HCT116 (cell line): ENCODE measurements around the gene PTOV1.

Experiments used
- CEBPB ChIP-seq: IDR thresholded peaks from 2 replicates; pipeline ENCODE4 v1.6.1; 2012; ENCODE audit warnings: low read depth
- CTCF ChIP-seq, 3 experiments: fragments of 200-600 bp in 1 of 3; sonication (generic) in 1 of 3; IDR thresholded peaks in 2 of 3; conservative IDR thresholded peaks in 1 of 3; 2 replicates each; pipeline ENCODE4 v1.5.1; 2012 to 2017; ENCODE audit warnings: low read depth in 2 of 3, low read length in 2 of 3, antibody characterized with exemption in 1 of 3, borderline replicate concordance in 1 of 3, control low read depth in 1 of 3, mild to moderate bottlenecking in 1 of 3, mixed read lengths in 1 of 3, mixed run types in 1 of 3, moderate library complexity in 1 of 3; ENCODE audit not compliant: insufficient read depth in 1 of 3
- EZH2 ChIP-seq: fragments of 200-600 bp; sonication (generic); IDR thresholded peaks from 2 replicates; pipeline ENCODE4 v1.6.1; 2017; ENCODE audit warnings: antibody characterized with exemption, mixed run types
- POLR2A ChIP-seq: IDR thresholded peaks from 2 replicates; pipeline ENCODE4 v1.7.0; 2011; ENCODE audit warnings: borderline replicate concordance; ENCODE audit not compliant: insufficient read depth, insufficient read length; ENCODE audit errors: extremely low read depth
- POLR2AphosphoS5 ChIP-seq: IDR thresholded peaks from 2 replicates; pipeline ENCODE4 v1.6.1; 2011; ENCODE audit warnings: mild to moderate bottlenecking, low read depth, low read length, moderate library complexity
- RAD21 ChIP-seq: IDR thresholded peaks from 2 replicates; pipeline ENCODE4 v1.6.1; 2012; ENCODE audit warnings: low read depth, mild to moderate bottlenecking
- REST ChIP-seq: IDR thresholded peaks from 2 replicates; pipeline ENCODE4 v1.6.1; 2012; ENCODE audit warnings: low read depth
- SRF ChIP-seq: IDR thresholded peaks from 2 replicates; pipeline ENCODE4 v1.6.1; 2012; ENCODE audit warnings: low read depth
- TCF7L2 ChIP-seq: IDR thresholded peaks from 2 replicates; pipeline ENCODE4 v1.7.0; 2011; ENCODE audit warnings: borderline replicate concordance, inconsistent platforms; ENCODE audit not compliant: insufficient read depth, insufficient read length; ENCODE audit errors: extremely low read depth
- YY1 ChIP-seq: IDR thresholded peaks from 2 replicates; pipeline ENCODE4 v1.6.1; 2011; ENCODE audit warnings: low read length, low read depth, moderate library complexity, mild to moderate bottlenecking; ENCODE audit not compliant: insufficient replicate concordance; ENCODE audit errors: extremely low read depth
- TF ChIP-seq, protein P1 (sequence below): IDR thresholded peaks from 2 replicates; pipeline ENCODE4 v1.6.1; 2012

- no peak for TF ChIP-seq POLR2AphosphoS5
- TF ChIP-seq CEBPB: no peak
- no peak for TF ChIP-seq REST
- TF ChIP-seq POLR2A: no peak
- TF ChIP-seq EZH2: no peak
- TF ChIP-seq CTCF (IDR thresholded peaks at IDR 0.05 in 2 of 3, conservative IDR thresholded peaks at IDR 0.05 in 1 of 3; ENCODE audit: borderline replicate concordance in 1 of 3, insufficient read depth in 1 of 3, low read depth in 2 of 3, low read length in 2 of 3): no peak
- no peak for TF ChIP-seq RAD21
- no peak for TF ChIP-seq SRF
- TF ChIP-seq, protein P1, sequence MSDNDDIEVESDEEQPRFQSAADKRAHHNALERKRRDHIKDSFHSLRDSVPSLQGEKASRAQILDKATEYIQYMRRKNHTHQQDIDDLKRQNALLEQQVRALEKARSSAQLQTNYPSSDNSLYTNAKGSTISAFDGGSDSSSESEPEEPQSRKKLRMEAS: no peak
- TF ChIP-seq YY1: no peak
- TF ChIP-seq TCF7L2: no peak
Observed at GRCh38 chr19:49840736-49841249, 10.2 kb upstream of the PTOV1 start.
